IPS-20b (cell line): ENCODE measurements around the gene MALSU1.
A peak's percentile ranks its signal among the peaks of the same experiment; 100 is the strongest.

Source experiments
- H3K27ac ChIP-seq: one replicate; pipeline ENCODE4 v1.5.1; 2013; ENCODE audit warnings: low read length
- H3K27me3 ChIP-seq: 2 replicates; pipeline ENCODE4 v1.6.1; 2013; ENCODE audit warnings: mild to moderate bottlenecking, low read length, inconsistent platforms; ENCODE audit not compliant: insufficient read depth
- H3K36me3 ChIP-seq: 2 replicates; pipeline ENCODE4 v1.6.1; 2013; ENCODE audit warnings: low read depth, mild to moderate bottlenecking, inconsistent platforms, low read length, moderate library complexity; ENCODE audit not compliant: insufficient read depth
- H3K4me1 ChIP-seq: 2 replicates; pipeline ENCODE4 v1.6.1; 2013; ENCODE audit warnings: mild to moderate bottlenecking, control low read depth, inconsistent platforms, low read length, moderate library complexity; ENCODE audit not compliant: insufficient read depth
- H3K4me3 ChIP-seq: 2 replicates; pipeline ENCODE4 v1.5.1; 2013; ENCODE audit warnings: mild to moderate bottlenecking, low read length, inconsistent platforms
- H3K9ac ChIP-seq: 2 replicates; pipeline ENCODE4 v1.6.1; 2013; ENCODE audit warnings: low read depth, mild to moderate bottlenecking, inconsistent platforms, low read length, moderate library complexity
- H3K9me3 ChIP-seq: 2 replicates; pipeline ENCODE4 v1.6.1; 2013; ENCODE audit warnings: mild to moderate bottlenecking, low read depth, low read length, inconsistent platforms; ENCODE audit not compliant: insufficient read depth

Gene MALSU1

GRCh38 chr7:23272275-23272674, 26.9 kb upstream of the MALSU1 start:
- H3K4me3 ChIP-seq, result no peak overlapping the region
- no peaks in the 10 kb centered on the region for H3K36me3 ChIP-seq
- no peaks in the 10 kb centered on the region for H3K9me3 ChIP-seq
- H3K27me3 ChIP-seq, result no peaks in the 10 kb centered on the region
- H3K9ac ChIP-seq, result no peak overlapping the region
- no peak overlapping the region for H3K27ac ChIP-seq
- H3K4me1 ChIP-seq, result no peaks in the 10 kb centered on the region

- Histone ChIP-seq H3K27ac (no peak overlapping the region), H3K9me3 (no peaks in the 10 kb centered on the region), H3K4me3 (peak overlapping the region; percentile 48; the same call in 1 of the 2 replicates), H3K36me3 (no peaks in the 10 kb centered on the region), H3K4me1 (no peaks in the 10 kb centered on the region), H3K9ac (peak overlapping the region; percentile 56; the same call in 1 of the 2 replicates), H3K27me3 (no peaks in the 10 kb centered on the region)
These were observed 26.0 kb upstream of the MALSU1 start for GRCh38 chr7:23273141-23273599.

- no peaks in the 10 kb centered on the region for H3K9me3 ChIP-seq
- no peak overlapping the region for H3K27ac ChIP-seq
These were observed 23.2 kb upstream of the MALSU1 start for GRCh38 chr7:23275912-23276311.

GRCh38 chr7:23276376-23276775, 22.8 kb upstream of the MALSU1 start:
- Histone ChIP-seq H3K9me3 (no peaks in the 10 kb centered on the region), H3K9ac (no peak overlapping the region), H3K4me1 (no peaks in the 10 kb centered on the region), H3K4me3 (no peak overlapping the region), H3K36me3 (no peaks in the 10 kb centered on the region), H3K27ac (no peak overlapping the region), H3K27me3 (no peaks in the 10 kb centered on the region)

More at GRCh38 chr7:23275912-23276311, 23.2 kb upstream of the MALSU1 start:
- H3K27me3 ChIP-seq, result no peaks in the 10 kb centered on the region
- no peak overlapping the region for H3K4me3 ChIP-seq
- no peaks in the 10 kb centered on the region for H3K4me1 ChIP-seq
- no peaks in the 10 kb centered on the region for H3K36me3 ChIP-seq
- H3K9ac ChIP-seq, result no peak overlapping the region

- Histone ChIP-seq H3K9ac (no peak overlapping the region), H3K36me3 (no peaks in the 10 kb centered on the region), H3K27ac (no peak overlapping the region), H3K27me3 (no peaks in the 10 kb centered on the region), H3K4me3 (no peak overlapping the region), H3K4me1 (no peaks in the 10 kb centered on the region), H3K9me3 (no peaks in the 10 kb centered on the region)
These were observed 22.2 kb upstream of the MALSU1 start for GRCh38 chr7:23276947-23277346.

- Histone ChIP-seq H3K9me3 (no peaks in the 10 kb centered on the region), H3K27me3 (no peaks in the 10 kb centered on the region), H3K36me3 (no peaks in the 10 kb centered on the region), H3K4me1 (no peaks in the 10 kb centered on the region), H3K9ac (no peak overlapping the region), H3K27ac (no peak overlapping the region), H3K4me3 (no peak overlapping the region)
These were observed 21.7 kb upstream of the MALSU1 start for GRCh38 chr7:23277359-23277989.

GRCh38 chr7:23279819-23280525, 19.2 kb upstream of the MALSU1 start:
- H3K4me1 ChIP-seq, result no peaks in the 10 kb centered on the region
- H3K4me3 ChIP-seq, result no peak overlapping the region
- H3K27me3 ChIP-seq, result no peaks in the 10 kb centered on the region
- no peaks in the 10 kb centered on the region for H3K9me3 ChIP-seq
- H3K36me3 ChIP-seq, result no peaks in the 10 kb centered on the region
- H3K27ac ChIP-seq, result no peak overlapping the region
- no peak overlapping the region for H3K9ac ChIP-seq

GRCh38 chr7:23283086-23283485, 16.1 kb upstream of the MALSU1 start:
- no peak overlapping the region for H3K9ac ChIP-seq
- H3K4me1 ChIP-seq, result peaks cover 5% of the 10 kb centered on the region; the same call in 1 of the 2 replicates
- H3K36me3 ChIP-seq, result no peaks in the 10 kb centered on the region
- H3K4me3 ChIP-seq, result no peak overlapping the region
- H3K27me3 ChIP-seq, result no peaks in the 10 kb centered on the region
- H3K9me3 ChIP-seq, result no peaks in the 10 kb centered on the region
- no peak overlapping the region for H3K27ac ChIP-seq

GRCh38 chr7:23284871-23285270, 14.3 kb upstream of the MALSU1 start:
- Histone ChIP-seq H3K4me3 (no peak overlapping the region), H3K9me3 (no peaks in the 10 kb centered on the region), H3K4me1 (peaks cover 5% of the 10 kb centered on the region; the same call in 1 of the 2 replicates), H3K27ac (no peak overlapping the region), H3K9ac (no peak overlapping the region), H3K36me3 (no peaks in the 10 kb centered on the region), H3K27me3 (no peaks in the 10 kb centered on the region)

- Histone ChIP-seq H3K9me3 (no peaks in the 10 kb centered on the region), H3K4me3 (no peak overlapping the region), H3K9ac (no peak overlapping the region; the same call in 1 of the 2 replicates), H3K27ac (no peak overlapping the region), H3K27me3 (no peaks in the 10 kb centered on the region), H3K4me1 (peaks cover 5% of the 10 kb centered on the region; the same call in 1 of the 2 replicates), H3K36me3 (no peaks in the 10 kb centered on the region)
These were observed 13.2 kb upstream of the MALSU1 start for GRCh38 chr7:23285657-23286646.

GRCh38 chr7:23287612-23288011, 11.5 kb upstream of the MALSU1 start:
- H3K4me3 ChIP-seq, result no peak overlapping the region
- H3K9ac ChIP-seq, result no peak overlapping the region
- H3K36me3 ChIP-seq, result no peaks in the 10 kb centered on the region
- no peak overlapping the region for H3K27ac ChIP-seq
- no peaks in the 10 kb centered on the region for H3K27me3 ChIP-seq
- peaks cover 5% of the 10 kb centered on the region; the same call in 1 of the 2 replicates for H3K4me1 ChIP-seq
- H3K9me3 ChIP-seq, result no peaks in the 10 kb centered on the region
